Hepatocyte (in vitro differentiated cells): ENCODE measurements around the gene CREB5.

Source experiments
- EZH2 ChIP-seq: fragments of 200-600 bp; sonication (generic); IDR thresholded peaks from 2 replicates; pipeline ENCODE4 v1.6.1; 2016; ENCODE audit warnings: antibody characterized with exemption, mild to moderate bottlenecking, borderline replicate concordance
- EZH2phosphoT487 ChIP-seq: fragments of 200-600 bp; sonication (generic); IDR thresholded peaks from one replicate; pipeline ENCODE4 v1.6.1; 2018; ENCODE audit warnings: antibody characterized with exemption, mild to moderate bottlenecking, low read depth, moderate library complexity; ENCODE audit not compliant: unreplicated experiment, severe bottlenecking
- TF ChIP-seq, protein P1 (sequence below): fragments of 200-600 bp; sonication (generic); IDR thresholded peaks from 2 replicates; pipeline ENCODE4 v1.5.1; 2016; ENCODE audit warnings: antibody characterized with exemption, mild to moderate bottlenecking; ENCODE audit not compliant: poor library complexity

DNA sequence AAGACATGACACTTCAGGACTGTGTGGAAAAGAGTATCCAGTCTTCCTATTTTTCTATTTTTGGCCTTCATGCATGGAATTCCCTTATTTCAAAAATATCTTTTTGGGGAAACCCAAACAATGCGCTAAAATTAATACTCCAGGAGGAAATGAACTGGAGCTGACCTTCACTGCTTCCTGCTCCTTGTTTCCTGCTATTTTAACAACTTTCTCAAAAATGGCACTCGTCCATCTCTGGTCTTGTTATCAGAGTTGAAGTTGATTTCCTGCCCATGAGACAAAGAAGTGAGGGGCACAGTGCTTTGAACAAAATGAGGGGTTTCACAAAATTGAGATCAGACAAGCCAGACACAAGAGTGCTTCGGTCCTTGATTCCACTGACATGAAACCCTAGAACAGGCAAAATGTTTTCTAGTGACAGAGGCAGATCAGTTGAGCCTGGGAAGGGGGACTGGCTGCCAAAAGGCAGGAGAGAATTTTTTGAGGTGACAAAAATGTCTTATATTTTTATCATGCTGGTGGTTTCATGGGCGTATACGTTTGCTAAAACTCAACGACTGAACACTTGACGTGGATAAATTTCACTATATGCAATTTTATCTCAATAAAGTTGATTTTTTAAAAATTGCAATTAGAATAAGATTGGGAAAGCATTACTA lies 193.2 kb downstream of the CREB5 start:
- TF ChIP-seq, protein P1, sequence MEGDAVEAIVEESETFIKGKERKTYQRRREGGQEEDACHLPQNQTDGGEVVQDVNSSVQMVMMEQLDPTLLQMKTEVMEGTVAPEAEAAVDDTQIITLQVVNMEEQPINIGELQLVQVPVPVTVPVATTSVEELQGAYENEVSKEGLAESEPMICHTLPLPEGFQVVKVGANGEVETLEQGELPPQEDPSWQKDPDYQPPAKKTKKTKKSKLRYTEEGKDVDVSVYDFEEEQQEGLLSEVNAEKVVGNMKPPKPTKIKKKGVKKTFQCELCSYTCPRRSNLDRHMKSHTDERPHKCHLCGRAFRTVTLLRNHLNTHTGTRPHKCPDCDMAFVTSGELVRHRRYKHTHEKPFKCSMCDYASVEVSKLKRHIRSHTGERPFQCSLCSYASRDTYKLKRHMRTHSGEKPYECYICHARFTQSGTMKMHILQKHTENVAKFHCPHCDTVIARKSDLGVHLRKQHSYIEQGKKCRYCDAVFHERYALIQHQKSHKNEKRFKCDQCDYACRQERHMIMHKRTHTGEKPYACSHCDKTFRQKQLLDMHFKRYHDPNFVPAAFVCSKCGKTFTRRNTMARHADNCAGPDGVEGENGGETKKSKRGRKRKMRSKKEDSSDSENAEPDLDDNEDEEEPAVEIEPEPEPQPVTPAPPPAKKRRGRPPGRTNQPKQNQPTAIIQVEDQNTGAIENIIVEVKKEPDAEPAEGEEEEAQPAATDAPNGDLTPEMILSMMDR, result no peak
- TF ChIP-seq EZH2 (no peak), EZH2phosphoT487 (no peak)
